HepG2 (cell line): ENCODE results near the gene TPX2. TPM values are rescaled to one million over a fixed set of nuclear protein-coding genes. Genes with fewer than 3 reads are reported as not detected.

Experiments used
- ATF1 ChIP-seq: IDR thresholded peaks from 2 replicates; pipeline ENCODE4 v1.6.1; 2016; ENCODE audit warnings: mild to moderate bottlenecking, control low read depth
- CENPT ChIP-seq: sonication (generic); formaldehyde crosslinking; IDR thresholded peaks from 2 replicates; pipeline ENCODE4 v1.8.0; 2022; ENCODE audit warnings: low read depth, mild to moderate bottlenecking, moderate library complexity, missing genetic modification reagents
- EED ChIP-seq: sonication (generic); formaldehyde crosslinking; IDR thresholded peaks from 2 replicates; pipeline ENCODE4 v1.5.0; 2020; ENCODE audit warnings: mild to moderate bottlenecking, missing genetic modification reagents
- EHMT2 ChIP-seq: fragments of 200-600 bp; sonication (generic); IDR thresholded peaks from 2 replicates; pipeline ENCODE4 v1.7.0; 2017; ENCODE audit warnings: antibody characterized with exemption, low read depth, low read length, borderline replicate concordance
- EZH2 ChIP-seq: conservative IDR thresholded peaks from 2 replicates; pipeline ENCODE4 v1.6.1; 2012; ENCODE audit warnings: mild to moderate bottlenecking, low read depth, low read length, moderate library complexity
- GFI1 ChIP-seq: sonication (generic); formaldehyde crosslinking; IDR thresholded peaks from 2 replicates; pipeline ENCODE4 v1.5.0; 2020; ENCODE audit warnings: missing genetic modification reagents, mild to moderate bottlenecking, borderline replicate concordance
- JDP2 ChIP-seq: sonication (generic); formaldehyde crosslinking; IDR thresholded peaks from 2 replicates; pipeline ENCODE4 v1.8.1; 2022; ENCODE audit warnings: missing genetic modification reagents, borderline replicate concordance
- KLF16 ChIP-seq, 2 experiments: sonication (generic) in 1 of 2; formaldehyde crosslinking in 1 of 2; IDR thresholded peaks; 2 replicates each; pipeline versions ENCODE4 v1.6.1 to v1.8.0; 2016 to 2023; ENCODE audit warnings: missing genetic modification reagents in 2 of 2, missing compliant biosample characterization in 1 of 2
- MTA3 ChIP-seq: sonication (generic); formaldehyde crosslinking; IDR thresholded peaks from 2 replicates; pipeline ENCODE4 v1.4.0; 2020; ENCODE audit warnings: missing genetic modification reagents
- MYPOP ChIP-seq: sonication (generic); formaldehyde crosslinking; IDR thresholded peaks from 2 replicates; pipeline ENCODE4 v1.8.1; 2023; ENCODE audit warnings: mild to moderate bottlenecking, moderate library complexity, missing genetic modification reagents
- PLSCR1 ChIP-seq: sonication (generic); formaldehyde crosslinking; IDR thresholded peaks from 2 replicates; pipeline ENCODE4 v1.5.0; 2020; ENCODE audit warnings: missing genetic modification reagents, mild to moderate bottlenecking, borderline replicate concordance
- POLR2G ChIP-seq: fragments of 200-400 bp; formaldehyde crosslinking; IDR thresholded peaks from 2 replicates; pipeline ENCODE4 v1.6.1; 2018; ENCODE audit warnings: mild to moderate bottlenecking, low read depth, low read length, moderate library complexity
- SIX1 ChIP-seq: sonication (generic); formaldehyde crosslinking; IDR thresholded peaks from 2 replicates; pipeline ENCODE4 v1.4.0; 2020; ENCODE audit warnings: missing genetic modification reagents, borderline replicate concordance
- TBL1XR1 ChIP-seq: fragments of 150-350 bp; IDR thresholded peaks from 2 replicates; pipeline ENCODE4 v1.6.1; 2014; ENCODE audit warnings: borderline replicate concordance, low read length; ENCODE audit not compliant: partially characterized antibody
- TSC22D2 ChIP-seq: sonication (generic); formaldehyde crosslinking; IDR thresholded peaks from 2 replicates; pipeline ENCODE4 v1.5.1; 2020; ENCODE audit warnings: missing genetic modification reagents, mild to moderate bottlenecking, borderline replicate concordance
- XBP1 ChIP-seq: sonication (generic); formaldehyde crosslinking; IDR thresholded peaks from 2 replicates; pipeline ENCODE4 v1.5.0; 2020; ENCODE audit warnings: missing genetic modification reagents
- ZBTB7B ChIP-seq: sonication (generic); formaldehyde crosslinking; IDR thresholded peaks from 2 replicates; pipeline ENCODE4 v1.4.0; 2020; ENCODE audit warnings: missing genetic modification reagents
- ZFP41 ChIP-seq: sonication (generic); formaldehyde crosslinking; IDR thresholded peaks from 2 replicates; pipeline ENCODE4 v1.4.0; 2020; ENCODE audit warnings: mild to moderate bottlenecking, missing genetic modification reagents, borderline replicate concordance
- ZNF3 ChIP-seq: IDR thresholded peaks from 2 replicates; pipeline ENCODE4 v1.7.0; 2017; ENCODE audit warnings: inconsistent platforms
- ZNF331 ChIP-seq: sonication (generic); formaldehyde crosslinking; IDR thresholded peaks from 2 replicates; pipeline ENCODE4 v1.4.0; 2020; ENCODE audit warnings: missing genetic modification reagents
- ZNF337 ChIP-seq: sonication (generic); formaldehyde crosslinking; IDR thresholded peaks from 2 replicates; pipeline ENCODE4 v1.5.1; 2020; ENCODE audit warnings: missing genetic modification reagents, low read depth, mild to moderate bottlenecking, borderline replicate concordance
- ZNF660 ChIP-seq: sonication (generic); formaldehyde crosslinking; IDR thresholded peaks from 2 replicates; pipeline ENCODE4 v1.5.1; 2020; ENCODE audit warnings: mild to moderate bottlenecking, low read depth, missing genetic modification reagents, borderline replicate concordance
- ZNF672 ChIP-seq: sonication (generic); formaldehyde crosslinking; IDR thresholded peaks from 2 replicates; pipeline ENCODE4 v1.8.1; 2022; ENCODE audit warnings: missing genetic modification reagents
- ZSCAN22 ChIP-seq: sonication (generic); formaldehyde crosslinking; IDR thresholded peaks from 2 replicates; pipeline ENCODE4 v1.4.0; 2020; ENCODE audit warnings: mild to moderate bottlenecking, missing genetic modification reagents
- polyA plus RNA-seq, 8 experiments: library from polyadenylated mRNA; depleted of rRNA in 3 of 8; stranded (reverse) in 7 of 8; unstranded in 1 of 8; fragments of >200 nt; fragmentation: Illumina TruSeq in 4 of 8; extraction: Trizol in 4 of 8; gene quantifications; 2 replicates each; pipeline versions ENCODE4 v1.2.1 to v1.2.3, GENCODE V29; 2011 to 2016; ENCODE audit warnings: low read depth in 4 of 8, missing spikeins in 1 of 8, mixed read lengths in 1 of 8; ENCODE audit not compliant: insufficient read depth in 1 of 8
- total RNA-seq, 5 experiments: library from RNA; depleted of rRNA; stranded (reverse); fragments of >200 nt; fragmentation: Illumina TruSeq; extraction: Trizol; gene quantifications; 2 replicates each; pipeline ENCODE4 v1.2.3, GENCODE V29; 2016; ENCODE audit warnings: low read depth in 1 of 5
- TF ChIP-seq, protein P1 (sequence below): sonication (generic); formaldehyde crosslinking; IDR thresholded peaks from 2 replicates; pipeline ENCODE4 v1.4.0; 2020; ENCODE audit warnings: missing genetic modification reagents; ENCODE audit errors: not compliant biosample characterization

TPX2 gene
- total and polyA plus RNA-seq, 2 of the 13 experiments (the other 11 are each of a cell fraction or from before 2014, with no cell fraction given) = 34.3 to 124 TPM

DNA sequence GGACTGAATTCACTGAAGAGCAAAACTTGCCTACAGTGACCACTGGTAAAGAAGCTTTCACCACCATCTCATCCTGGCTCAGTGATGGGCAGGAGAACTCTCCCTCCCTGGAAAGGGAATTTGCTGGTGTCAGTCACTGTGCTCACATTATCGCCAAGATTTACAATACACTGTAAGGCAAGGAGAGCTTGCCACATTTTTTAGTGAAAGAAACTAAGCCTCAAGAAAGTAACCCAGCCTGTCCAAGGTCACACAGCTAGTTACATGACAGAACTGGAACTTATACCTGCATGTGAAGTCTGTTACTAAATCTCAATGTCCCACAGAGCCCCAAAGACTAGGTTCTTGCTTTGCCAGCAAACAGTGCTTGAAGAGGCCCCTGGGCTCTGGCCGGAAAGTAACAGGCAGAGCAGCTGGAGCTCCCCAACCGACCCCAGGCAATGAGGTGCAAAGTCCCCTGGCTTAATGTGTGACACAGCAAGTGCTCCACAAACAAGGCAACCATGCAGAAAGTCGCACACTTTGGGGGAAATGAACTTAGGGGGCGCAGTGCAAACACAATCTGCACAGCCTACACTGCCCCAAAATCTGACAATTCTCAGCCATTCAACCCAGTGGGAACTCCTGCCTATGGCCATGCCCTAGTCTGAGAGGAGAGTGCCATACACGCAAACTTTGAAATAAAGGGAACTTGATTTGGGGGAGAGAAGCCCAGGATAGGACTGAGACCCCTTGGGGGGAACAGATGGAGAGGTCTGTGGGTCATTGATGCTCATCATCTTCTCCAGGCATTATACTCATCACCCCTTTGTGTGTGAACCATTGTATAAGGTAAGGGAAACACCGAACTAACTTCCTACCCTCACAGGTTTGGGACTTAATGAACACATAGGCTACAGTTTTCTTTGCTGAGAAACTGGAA lies 18.3 kb upstream of the TPX2 start (continued):
- TF ChIP-seq GFI1 (CRISPR knock-in tag) = 0 out of 2 replicates have a peak, but pooled peaks have one; percentile 10
- peak; percentile 81 for TF ChIP-seq MYPOP (CRISPR knock-in tag)
- peak; percentile 100 for TF ChIP-seq ZBTB7B (CRISPR knock-in tag)
- no peak; the same call in 1 of the 2 replicates for TF ChIP-seq CENPT (CRISPR knock-in tag)
- TF ChIP-seq ZFP41 (CRISPR knock-in tag) = 0 out of 2 replicates have a peak, but pooled peaks have one; percentile 51
- TF ChIP-seq TSC22D2 (CRISPR knock-in tag) = peak; percentile 97
- peak; percentile 65 for TF ChIP-seq TBL1XR1
- TF ChIP-seq POLR2G = peak; percentile 77
- TF ChIP-seq ZNF331 (CRISPR knock-in tag) = peak; percentile 91
- TF ChIP-seq EHMT2 = no peak
- peak; percentile 67 to 85; a peak in 3 of 4 replicates for TF ChIP-seq KLF16 (CRISPR knock-in tag; IDR thresholded peaks at IDR 0.05)
- TF ChIP-seq ATF1 = no peak
- peak; percentile 15; the same call in 1 of the 2 replicates for TF ChIP-seq JDP2 (CRISPR knock-in tag)
- TF ChIP-seq EED (CRISPR knock-in tag) = peak; percentile 95
- TF ChIP-seq ZNF337 = no peak
- TF ChIP-seq MTA3 (CRISPR knock-in tag) = no peak
- peak; percentile 57 for TF ChIP-seq ZNF3
- TF ChIP-seq SIX1 (CRISPR knock-in tag) = peak; percentile 68
- TF ChIP-seq ZNF660 (CRISPR knock-in tag) = no peak
- peak; percentile 17; the same call in 1 of the 2 replicates for TF ChIP-seq XBP1
- TF ChIP-seq ZSCAN22 (CRISPR knock-in tag) = no peak
- TF ChIP-seq, protein P1, sequence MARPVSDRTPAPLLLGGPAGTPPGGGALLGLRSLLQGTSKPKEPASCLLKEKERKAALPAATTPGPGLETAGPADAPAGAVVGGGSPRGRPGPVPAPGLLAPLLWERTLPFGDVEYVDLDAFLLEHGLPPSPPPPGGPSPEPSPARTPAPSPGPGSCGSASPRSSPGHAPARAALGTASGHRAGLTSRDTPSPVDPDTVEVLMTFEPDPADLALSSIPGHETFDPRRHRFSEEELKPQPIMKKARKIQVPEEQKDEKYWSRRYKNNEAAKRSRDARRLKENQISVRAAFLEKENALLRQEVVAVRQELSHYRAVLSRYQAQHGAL = no peak
- no peak for TF ChIP-seq PLSCR1 (CRISPR knock-in tag)
- TF ChIP-seq ZNF672 (CRISPR knock-in tag) = peak; percentile 3; the same call in 1 of the 2 replicates
- TF ChIP-seq EZH2 = no peak
